Measurements from ENCODE around the gene LAMP5. TPM values are rescaled to one million over a fixed set of nuclear protein-coding genes. Genes with fewer than 3 reads are reported as not detected.

LAMP5 gene
- polyA plus RNA-seq, 3 donors, result 5.3 to 8.1 (median 6.2) TPM

GRCh38 chr20:9499126-9499899, 15.1 kb upstream of the LAMP5 start:
- no peak for DNase-seq

GRCh38 chr20:9500121-9500520, 14.3 kb upstream of the LAMP5 start:
- DNase-seq, result no peak

- no peak for DNase-seq
Observed at GRCh38 chr20:9501473-9501872, 12.9 kb upstream of the LAMP5 start.

GRCh38 chr20:9503526-9504245, 10.7 kb upstream of the LAMP5 start:
- DNase-seq, result no peak

- DNase-seq, result no peak
Observed at GRCh38 chr20:9506280-9506821, 8.0 kb upstream of the LAMP5 start.

- DNase-seq, result no peak
Observed at GRCh38 chr20:9506964-9507369, 7.4 kb upstream of the LAMP5 start.

- no peak for DNase-seq
Observed at GRCh38 chr20:9507544-9508239, 6.7 kb upstream of the LAMP5 start.

- no peak for DNase-seq
Observed at GRCh38 chr20:9508240-9508661, 6.1 kb upstream of the LAMP5 start.

GRCh38 chr20:9508696-9509178, 5.7 kb upstream of the LAMP5 start:
- no peak for DNase-seq

GRCh38 chr20:9509246-9509645, 5.1 kb upstream of the LAMP5 start:
- no peak for DNase-seq

GRCh38 chr20:9510911-9511310, 3.5 kb upstream of the LAMP5 start:
- no peak for DNase-seq

- DNase-seq, result no peak
Observed at GRCh38 chr20:9514072-9514460, 324 bp upstream of the LAMP5 start.

- no peak for DNase-seq
Observed at GRCh38 chr20:9515214-9515585, 810 bp downstream of the LAMP5 start.

GRCh38 chr20:9515741-9516233, 1.4 kb downstream of the LAMP5 start:
- no peak for DNase-seq

GRCh38 chr20:9516234-9516871, 2.0 kb downstream of the LAMP5 start:
- no peak for DNase-seq

GRCh38 chr20:9517297-9518162, 3.1 kb downstream of the LAMP5 start:
- DNase-seq, result no peak

GRCh38 chr20:9518576-9519175, 4.3 kb downstream of the LAMP5 start:
- no peak for DNase-seq

- no peak for DNase-seq
Observed at GRCh38 chr20:9520086-9520485, 5.7 kb downstream of the LAMP5 start.

GRCh38 chr20:9523636-9524035, 9.2 kb downstream of the LAMP5 start:
- no peak for DNase-seq

- DNase-seq, result no peak
Observed at GRCh38 chr20:9531581-9531980, 17.2 kb downstream of the LAMP5 start.
